SU-DHL-6 (cell line): ENCODE data around the gene HGD.

Source experiments
- EZH2phosphoT487 ChIP-seq: fragments of 200-600 bp; sonication (generic), shearing (Covaris generic); conservative IDR thresholded peaks from 2 replicates; pipeline ENCODE4 v1.6.1; 2018; ENCODE audit warnings: mild to moderate bottlenecking, antibody characterized with exemption, low read length, moderate library complexity, mixed read lengths
- TF ChIP-seq, protein P1 (sequence below): fragments of 200-600 bp; sonication (generic); IDR thresholded peaks from one replicate; pipeline ENCODE4 v1.5.1; 2017; ENCODE audit warnings: antibody characterized with exemption, mild to moderate bottlenecking, low read length, moderate library complexity; ENCODE audit not compliant: insufficient read depth, poor library complexity, severe bottlenecking

DNA sequence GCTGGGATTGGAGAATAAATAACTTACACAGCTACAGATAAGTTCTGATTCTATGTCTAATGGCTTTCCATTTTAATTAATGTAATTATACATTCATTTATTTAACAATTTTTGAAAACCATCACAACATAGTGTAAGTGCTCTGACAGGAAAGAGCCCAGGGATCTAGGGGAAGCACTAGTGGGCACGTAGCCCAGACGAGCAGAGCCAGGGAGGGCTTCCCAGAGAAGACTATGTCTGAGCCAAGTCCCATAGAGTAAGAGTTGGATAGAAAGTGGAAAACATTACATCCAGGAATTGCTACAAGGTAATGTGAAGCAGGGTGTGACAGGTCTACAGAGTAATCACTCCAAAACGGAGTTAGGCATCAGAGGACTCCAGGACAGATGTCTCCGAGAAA lies 2.9 kb upstream of the HGD start:
- TF ChIP-seq, protein P1, sequence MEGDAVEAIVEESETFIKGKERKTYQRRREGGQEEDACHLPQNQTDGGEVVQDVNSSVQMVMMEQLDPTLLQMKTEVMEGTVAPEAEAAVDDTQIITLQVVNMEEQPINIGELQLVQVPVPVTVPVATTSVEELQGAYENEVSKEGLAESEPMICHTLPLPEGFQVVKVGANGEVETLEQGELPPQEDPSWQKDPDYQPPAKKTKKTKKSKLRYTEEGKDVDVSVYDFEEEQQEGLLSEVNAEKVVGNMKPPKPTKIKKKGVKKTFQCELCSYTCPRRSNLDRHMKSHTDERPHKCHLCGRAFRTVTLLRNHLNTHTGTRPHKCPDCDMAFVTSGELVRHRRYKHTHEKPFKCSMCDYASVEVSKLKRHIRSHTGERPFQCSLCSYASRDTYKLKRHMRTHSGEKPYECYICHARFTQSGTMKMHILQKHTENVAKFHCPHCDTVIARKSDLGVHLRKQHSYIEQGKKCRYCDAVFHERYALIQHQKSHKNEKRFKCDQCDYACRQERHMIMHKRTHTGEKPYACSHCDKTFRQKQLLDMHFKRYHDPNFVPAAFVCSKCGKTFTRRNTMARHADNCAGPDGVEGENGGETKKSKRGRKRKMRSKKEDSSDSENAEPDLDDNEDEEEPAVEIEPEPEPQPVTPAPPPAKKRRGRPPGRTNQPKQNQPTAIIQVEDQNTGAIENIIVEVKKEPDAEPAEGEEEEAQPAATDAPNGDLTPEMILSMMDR: no peak
- no peak for TF ChIP-seq EZH2phosphoT487
